HepG2 (cell line): ENCODE data around the gene NREP. TPM values are rescaled to one million over a fixed set of nuclear protein-coding genes. Genes with fewer than 3 reads are reported as not detected.

Experiments
- ATAC-seq: fragments of 200-7000 bp; cut with Tn5 transposase; 3 replicates; pipeline ENCODE4 v1.9.1; 2020; ENCODE audit warnings: mild to moderate bottlenecking, moderate library complexity
- BruUV-seq: library from RNA; stranded (reverse); fragments of 400-500 nt; replicated peaks from 2 replicates; lab custom pipeline; 2021; lab: Mats Ljungman, UMichigan
- CTCF ChIA-PET: fragments of 300-600 bp; formaldehyde crosslinking; extraction: SDS; loops from one replicate; lab custom pipeline; 2021; ENCODE audit warnings: low total read pairs, inconsistent platforms, low intra/inter-chr PET ratio; lab: Yijun Ruan, JAX
- POLR2A ChIA-PET: fragments of 350-600 bp; sonication (Branson Sonifier 250); formaldehyde crosslinking; loops from one replicate; lab custom pipeline; 2020; ENCODE audit warnings: antibody characterized with exemption, inconsistent platforms; lab: Yijun Ruan, JAX
- DNase-seq: peaks from one replicate; pipeline ENCODE4 v3.0.0-alpha.2; 2015; ENCODE audit warnings: low spot score
- FAIRE-seq: peaks from 3 replicates; lab custom pipeline; 2011; peaks lifted over from hg19 to GRCh38; lab: Jason Lieb, UNC
- H2AFZ ChIP-seq: one replicate; pipeline ENCODE4 v1.6.1; 2011; ENCODE audit warnings: low read length, inconsistent platforms
- H3K27ac ChIP-seq: fragments of 300-600 bp; 3 replicates; pipeline ENCODE4 v1.8.0; 2011; ENCODE audit warnings: mixed run types, mild to moderate bottlenecking, mixed read lengths, low read length, inconsistent platforms; ENCODE audit not compliant: insufficient read depth; ENCODE audit errors: extremely low read length
- H3K27me3 ChIP-seq, 2 experiments: fragments of 200-600 bp in 1 of 2; 2 replicates in 1 of 2; 3 replicates in 1 of 2; pipeline versions ENCODE4 v1.6.0 to v1.8.0; 2011; ENCODE audit warnings: low read length in 2 of 2, mild to moderate bottlenecking in 2 of 2, moderate library complexity in 2 of 2, inconsistent platforms in 1 of 2; ENCODE audit not compliant: insufficient read depth in 2 of 2, control insufficient read depth in 1 of 2
- H3K36me3 ChIP-seq, 2 experiments: fragments of 200-600 bp in 1 of 2; replicated peaks in 1 of 2; 2 replicates in 1 of 2; 3 replicates in 1 of 2; pipeline versions ENCODE4 v1.5.1 to v1.8.0; 2011; ENCODE audit warnings: low read length in 2 of 2, inconsistent platforms in 1 of 2; ENCODE audit not compliant: insufficient read depth in 2 of 2, control insufficient read depth in 1 of 2
- H3K4me1 ChIP-seq: 2 replicates; pipeline ENCODE4 v1.5.1; 2012; ENCODE audit warnings: low read length, inconsistent platforms; ENCODE audit not compliant: insufficient read depth
- H3K4me2 ChIP-seq: 2 replicates; pipeline ENCODE4 v1.6.0; 2011; ENCODE audit warnings: low read depth, low read length, inconsistent platforms
- H3K4me3 ChIP-seq, 3 experiments: fragments of 200-600 bp in 1 of 3; sonication (generic), shearing (Covaris generic) in 1 of 3; replicated peaks in 1 of 3; 2 replicates each; pipeline ENCODE4 v1.5.1; 2011 to 2016; ENCODE audit warnings: low read length in 3 of 3, inconsistent platforms in 2 of 3, low read depth in 2 of 3, mild to moderate bottlenecking in 2 of 3, control low read depth in 1 of 3, mixed read lengths in 1 of 3; ENCODE audit not compliant: insufficient read depth in 1 of 3
- H3K79me2 ChIP-seq: one replicate; pipeline ENCODE4 v1.6.1; 2011; ENCODE audit warnings: low read length, inconsistent platforms; ENCODE audit not compliant: insufficient read depth
- H3K9ac ChIP-seq: 2 replicates; pipeline ENCODE4 v1.6.0; 2011; ENCODE audit warnings: mild to moderate bottlenecking, low read depth, low read length, inconsistent platforms; ENCODE audit not compliant: insufficient read depth
- H3K9me3 ChIP-seq: 2 replicates; pipeline ENCODE4 v1.5.1; 2012; ENCODE audit warnings: mild to moderate bottlenecking, low read length
- H4K20me1 ChIP-seq: 2 replicates; pipeline ENCODE4 v1.6.0; 2011; ENCODE audit warnings: inconsistent platforms, mild to moderate bottlenecking, low read length, moderate library complexity; ENCODE audit not compliant: insufficient read depth
- CBX2 ChIP-seq, 2 experiments: fragments of 200-600 bp in 1 of 2; sonication (generic); formaldehyde crosslinking in 1 of 2; IDR thresholded peaks; 2 replicates each; pipeline versions ENCODE4 v1.7.0 to v1.8.1; 2018 to 2022; ENCODE audit warnings: low read depth in 2 of 2, low read length in 1 of 2, mild to moderate bottlenecking in 1 of 2, missing genetic modification reagents in 1 of 2
- ETV5 ChIP-seq: IDR thresholded peaks from 2 replicates; pipeline ENCODE4 v1.6.1; 2018; ENCODE audit warnings: missing biosample characterization, missing genetic modification reagents, inconsistent platforms, borderline replicate concordance
- NFIB ChIP-seq: sonication (generic); formaldehyde crosslinking; IDR thresholded peaks from 2 replicates; pipeline ENCODE4 v1.9.0; 2021; ENCODE audit warnings: missing genetic modification reagents, mild to moderate bottlenecking, borderline replicate concordance
- PRPF4 ChIP-seq: fragments of 200-400 bp; formaldehyde crosslinking; IDR thresholded peaks from 2 replicates; pipeline ENCODE4 v1.6.1; 2016; ENCODE audit warnings: low read length, low read depth; ENCODE audit not compliant: poor library complexity, severe bottlenecking
- SP140L ChIP-seq: sonication (generic); formaldehyde crosslinking; IDR thresholded peaks from 2 replicates; pipeline ENCODE4 v1.4.0; 2020; ENCODE audit warnings: missing genetic modification reagents, borderline replicate concordance
- ZNF543 ChIP-seq: sonication (generic); formaldehyde crosslinking; IDR thresholded peaks from 2 replicates; pipeline ENCODE4 v1.4.0; 2020; ENCODE audit warnings: mild to moderate bottlenecking, missing genetic modification reagents
- ZNF572 ChIP-seq: sonication (generic); formaldehyde crosslinking; IDR thresholded peaks from 2 replicates; pipeline ENCODE4 v1.5.1; 2020; ENCODE audit warnings: mild to moderate bottlenecking, missing genetic modification reagents
- WGBS: methylation state at CpG from one replicate; pipeline ENCODE4 v1.1.6; 2017; ENCODE audit warnings: low lambda C conversion rate; 5-methylcytosine and 5-hydroxymethylcytosine counted together
- in situ Hi-C: cut with HindIII; loops from 2 replicates; pipeline ENCODE4 v1.10.0; 2017; ENCODE audit warnings: low pct_unique_long_range_greater_than_20kb; ENCODE audit not compliant: extremely low pct_ligation_motif_present
- intact Hi-C: fragments of 100-400 bp; cut with micrococcal nuclease; formaldehyde crosslinking; loops from one replicate; pipeline ENCODE4 v1.10.0; 2022; ENCODE audit not compliant: unreplicated experiment
- polyA plus RNA-seq, 8 experiments: library from polyadenylated mRNA; depleted of rRNA in 3 of 8; stranded (reverse) in 7 of 8; unstranded in 1 of 8; fragments of >200 nt; fragmentation: Illumina TruSeq in 4 of 8; extraction: Trizol in 4 of 8; gene quantifications; 2 replicates each; pipeline versions ENCODE4 v1.2.1 to v1.2.3, GENCODE V29; 2011 to 2016; ENCODE audit warnings: low read depth in 4 of 8, missing spikeins in 1 of 8, mixed read lengths in 1 of 8; ENCODE audit not compliant: insufficient read depth in 1 of 8
- total RNA-seq, 5 experiments: library from RNA; depleted of rRNA; stranded (reverse); fragments of >200 nt; fragmentation: Illumina TruSeq; extraction: Trizol; gene quantifications; 2 replicates each; pipeline ENCODE4 v1.2.3, GENCODE V29; 2016; ENCODE audit warnings: low read depth in 1 of 5
- TF ChIP-seq, protein P1 (sequence below): sonication (generic); formaldehyde crosslinking; IDR thresholded peaks from 2 replicates; pipeline ENCODE4 v1.8.0; 2022; ENCODE audit warnings: low read depth, missing genetic modification reagents
- TF ChIP-seq, protein P2 (sequence below): sonication (generic); formaldehyde crosslinking; IDR thresholded peaks from 2 replicates; pipeline ENCODE4 v1.5.0; 2020; ENCODE audit warnings: mild to moderate bottlenecking, missing genetic modification reagents, moderate library complexity
- TF ChIP-seq, protein P3 (sequence below): sonication (generic); formaldehyde crosslinking; IDR thresholded peaks from 2 replicates; pipeline ENCODE4 v1.9.0; 2021; ENCODE audit warnings: mild to moderate bottlenecking, missing genetic modification reagents

Gene NREP
- total and polyA plus RNA-seq, 2 of the 13 experiments (the other 11 are each of a cell fraction or from before 2014, with no cell fraction given), result 40.5 to 102 TPM

DNA sequence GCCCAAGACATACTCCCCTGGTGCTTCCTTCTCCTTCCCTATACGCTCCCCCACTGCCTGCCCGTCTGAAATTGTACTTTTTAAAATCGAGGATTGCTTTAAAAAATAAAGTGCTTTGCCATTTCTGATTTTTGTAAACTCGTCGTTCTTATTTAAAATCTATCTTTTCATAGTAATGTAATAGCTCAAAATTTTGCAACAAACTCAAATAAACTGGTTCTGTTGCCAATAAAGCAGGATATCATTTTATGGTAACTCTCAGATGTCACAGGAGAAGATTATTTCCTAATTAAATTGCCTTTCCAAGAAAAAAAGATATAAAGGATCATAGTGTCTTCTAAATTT, 1.3 kb upstream of the NREP start (continued):
- TF ChIP-seq, protein P1, sequence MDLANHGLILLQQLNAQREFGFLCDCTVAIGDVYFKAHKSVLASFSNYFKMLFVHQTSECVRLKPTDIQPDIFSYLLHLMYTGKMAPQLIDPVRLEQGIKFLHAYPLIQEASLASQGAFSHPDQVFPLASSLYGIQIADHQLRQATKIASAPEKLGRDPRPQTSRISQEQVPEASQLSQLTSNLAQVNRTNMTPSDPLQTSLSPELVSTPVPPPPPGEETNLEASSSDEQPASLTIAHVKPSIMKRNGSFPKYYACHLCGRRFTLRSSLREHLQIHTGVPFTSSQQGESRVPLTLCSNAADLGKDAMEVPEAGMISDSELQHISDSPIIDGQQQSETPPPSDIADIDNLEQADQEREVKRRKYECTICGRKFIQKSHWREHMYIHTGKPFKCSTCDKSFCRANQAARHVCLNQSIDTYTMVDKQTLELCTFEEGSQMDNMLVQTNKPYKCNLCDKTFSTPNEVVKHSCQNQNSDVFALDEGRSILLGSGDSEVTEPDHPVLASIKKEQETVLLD (CRISPR knock-in tag), result no peak
- TF ChIP-seq ZNF543 (CRISPR knock-in tag) (0 out of 2 replicates have a peak, but pooled peaks have one; percentile 4), NFIB (CRISPR knock-in tag) (no peak), ZNF572 (CRISPR knock-in tag) (no peak), CBX2 (IDR thresholded peaks at IDR 0.05; ENCODE audit: low read depth, low read length) (peak; percentile 89), CBX2 (CRISPR knock-in tag; IDR thresholded peaks at IDR 0.05; ENCODE audit: low read depth) (no peak; the same call in 1 of the 2 replicates)
- TF ChIP-seq, all 625 proteins: peak for 5

DNA sequence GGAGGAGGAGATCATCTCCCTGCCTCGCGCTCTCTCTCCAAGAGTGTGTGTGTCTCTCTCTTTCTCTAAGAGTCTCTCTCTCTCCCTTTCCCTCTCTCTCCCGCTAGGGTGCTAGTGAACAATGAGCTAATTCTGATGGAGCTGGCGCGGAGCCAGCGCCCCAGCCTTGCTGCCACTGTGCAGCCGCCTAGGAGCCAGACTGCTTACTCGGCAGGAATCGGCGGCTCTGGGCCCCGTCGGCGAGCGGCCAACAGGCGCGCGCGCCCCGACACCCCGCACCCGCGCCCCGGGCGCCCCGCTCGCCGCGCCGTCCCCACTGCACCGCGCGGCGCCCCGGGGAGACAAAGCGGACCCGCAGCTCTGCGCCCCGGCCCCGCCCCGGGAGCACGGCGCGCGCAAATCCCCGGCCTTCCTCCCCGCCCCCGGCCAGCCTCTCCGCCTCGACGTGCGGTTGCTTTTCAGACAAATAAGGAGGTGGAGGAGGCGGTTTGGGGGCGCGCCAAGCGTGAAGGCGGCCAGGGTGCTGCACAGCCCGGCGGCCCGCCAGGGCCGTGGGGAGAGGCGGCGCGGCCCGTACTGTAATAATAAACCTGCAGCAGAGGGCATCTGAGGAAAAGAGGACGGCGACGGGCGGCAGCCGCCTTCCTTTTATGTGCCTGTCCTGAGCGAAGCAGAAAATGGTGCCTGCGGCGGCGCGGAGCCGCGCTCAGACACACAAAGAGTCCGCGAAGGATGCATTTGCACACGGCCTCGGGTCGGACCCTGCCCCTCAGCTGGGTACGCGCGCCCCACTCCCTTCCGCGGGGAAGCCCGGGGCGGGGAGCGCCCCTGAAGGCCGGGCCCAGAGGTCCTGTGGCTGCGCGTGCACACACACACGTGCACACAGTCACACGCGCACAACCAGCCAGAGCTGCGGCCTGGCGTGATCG, 625 bp upstream of the NREP start:
- peak; percentile 90 for DNase-seq
- H3K36me3 ChIP-seq, result no peaks in the 10 kb centered on the region
- in situ Hi-C loops, result no loop called here
- H3K27me3 ChIP-seq, result peaks cover 0 to 11% of the 10 kb centered on the region in 2 experiments; a peak in 1 of 5 replicates
- no peaks in the 10 kb centered on the region for H3K9me3 ChIP-seq
- CTCF ChIA-PET, result no interaction called here
- ATAC-seq, result peak; percentile 80
- WGBS, result 1% methylated on average over 49 of the region's 98 CpGs
- no peaks in the 10 kb centered on the region for H4K20me1 ChIP-seq
- FAIRE-seq, result peak; percentile 46
- intact Hi-C loops, result loop anchor here (1.0 to 5.0 kb wide), 5 partner anchors 15 to 390 kb away; partner anchors contain the start of gene STARD4
- peak overlapping the region; percentile 85 for H3K4me2 ChIP-seq
- H2AFZ ChIP-seq, result no peak overlapping the region
- peak overlapping the region; percentile 69 to 83 (median 72) for H3K4me3 ChIP-seq
- peaks cover 44% of the 10 kb centered on the region for H3K4me1 ChIP-seq
- peak overlapping the region; percentile 85 for H3K9ac ChIP-seq
- peaks cover 15% of the 10 kb centered on the region for H3K79me2 ChIP-seq
- peak overlapping the region; percentile 96 for H3K27ac ChIP-seq
- POLR2A ChIA-PET, result interaction anchor here (0.6 to 5.7 kb wide), 14 partner anchors 9 to 665 kb away, joined by 3 to 85 read pairs (median 4); partner anchors contain the start of gene WDR36
- BruUV-seq, result TSS peak; percentile 96
- TF ChIP-seq, protein P2, sequence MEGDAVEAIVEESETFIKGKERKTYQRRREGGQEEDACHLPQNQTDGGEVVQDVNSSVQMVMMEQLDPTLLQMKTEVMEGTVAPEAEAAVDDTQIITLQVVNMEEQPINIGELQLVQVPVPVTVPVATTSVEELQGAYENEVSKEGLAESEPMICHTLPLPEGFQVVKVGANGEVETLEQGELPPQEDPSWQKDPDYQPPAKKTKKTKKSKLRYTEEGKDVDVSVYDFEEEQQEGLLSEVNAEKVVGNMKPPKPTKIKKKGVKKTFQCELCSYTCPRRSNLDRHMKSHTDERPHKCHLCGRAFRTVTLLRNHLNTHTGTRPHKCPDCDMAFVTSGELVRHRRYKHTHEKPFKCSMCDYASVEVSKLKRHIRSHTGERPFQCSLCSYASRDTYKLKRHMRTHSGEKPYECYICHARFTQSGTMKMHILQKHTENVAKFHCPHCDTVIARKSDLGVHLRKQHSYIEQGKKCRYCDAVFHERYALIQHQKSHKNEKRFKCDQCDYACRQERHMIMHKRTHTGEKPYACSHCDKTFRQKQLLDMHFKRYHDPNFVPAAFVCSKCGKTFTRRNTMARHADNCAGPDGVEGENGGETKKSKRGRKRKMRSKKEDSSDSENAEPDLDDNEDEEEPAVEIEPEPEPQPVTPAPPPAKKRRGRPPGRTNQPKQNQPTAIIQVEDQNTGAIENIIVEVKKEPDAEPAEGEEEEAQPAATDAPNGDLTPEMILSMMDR (CRISPR knock-in tag), result peak; percentile 19; the same call in 1 of the 2 replicates
- TF ChIP-seq SP140L (CRISPR knock-in tag) (no peak), ETV5 (peak; percentile 47; the same call in 1 of the 2 replicates), PRPF4 (no peak)
- TF ChIP-seq, protein P3, sequence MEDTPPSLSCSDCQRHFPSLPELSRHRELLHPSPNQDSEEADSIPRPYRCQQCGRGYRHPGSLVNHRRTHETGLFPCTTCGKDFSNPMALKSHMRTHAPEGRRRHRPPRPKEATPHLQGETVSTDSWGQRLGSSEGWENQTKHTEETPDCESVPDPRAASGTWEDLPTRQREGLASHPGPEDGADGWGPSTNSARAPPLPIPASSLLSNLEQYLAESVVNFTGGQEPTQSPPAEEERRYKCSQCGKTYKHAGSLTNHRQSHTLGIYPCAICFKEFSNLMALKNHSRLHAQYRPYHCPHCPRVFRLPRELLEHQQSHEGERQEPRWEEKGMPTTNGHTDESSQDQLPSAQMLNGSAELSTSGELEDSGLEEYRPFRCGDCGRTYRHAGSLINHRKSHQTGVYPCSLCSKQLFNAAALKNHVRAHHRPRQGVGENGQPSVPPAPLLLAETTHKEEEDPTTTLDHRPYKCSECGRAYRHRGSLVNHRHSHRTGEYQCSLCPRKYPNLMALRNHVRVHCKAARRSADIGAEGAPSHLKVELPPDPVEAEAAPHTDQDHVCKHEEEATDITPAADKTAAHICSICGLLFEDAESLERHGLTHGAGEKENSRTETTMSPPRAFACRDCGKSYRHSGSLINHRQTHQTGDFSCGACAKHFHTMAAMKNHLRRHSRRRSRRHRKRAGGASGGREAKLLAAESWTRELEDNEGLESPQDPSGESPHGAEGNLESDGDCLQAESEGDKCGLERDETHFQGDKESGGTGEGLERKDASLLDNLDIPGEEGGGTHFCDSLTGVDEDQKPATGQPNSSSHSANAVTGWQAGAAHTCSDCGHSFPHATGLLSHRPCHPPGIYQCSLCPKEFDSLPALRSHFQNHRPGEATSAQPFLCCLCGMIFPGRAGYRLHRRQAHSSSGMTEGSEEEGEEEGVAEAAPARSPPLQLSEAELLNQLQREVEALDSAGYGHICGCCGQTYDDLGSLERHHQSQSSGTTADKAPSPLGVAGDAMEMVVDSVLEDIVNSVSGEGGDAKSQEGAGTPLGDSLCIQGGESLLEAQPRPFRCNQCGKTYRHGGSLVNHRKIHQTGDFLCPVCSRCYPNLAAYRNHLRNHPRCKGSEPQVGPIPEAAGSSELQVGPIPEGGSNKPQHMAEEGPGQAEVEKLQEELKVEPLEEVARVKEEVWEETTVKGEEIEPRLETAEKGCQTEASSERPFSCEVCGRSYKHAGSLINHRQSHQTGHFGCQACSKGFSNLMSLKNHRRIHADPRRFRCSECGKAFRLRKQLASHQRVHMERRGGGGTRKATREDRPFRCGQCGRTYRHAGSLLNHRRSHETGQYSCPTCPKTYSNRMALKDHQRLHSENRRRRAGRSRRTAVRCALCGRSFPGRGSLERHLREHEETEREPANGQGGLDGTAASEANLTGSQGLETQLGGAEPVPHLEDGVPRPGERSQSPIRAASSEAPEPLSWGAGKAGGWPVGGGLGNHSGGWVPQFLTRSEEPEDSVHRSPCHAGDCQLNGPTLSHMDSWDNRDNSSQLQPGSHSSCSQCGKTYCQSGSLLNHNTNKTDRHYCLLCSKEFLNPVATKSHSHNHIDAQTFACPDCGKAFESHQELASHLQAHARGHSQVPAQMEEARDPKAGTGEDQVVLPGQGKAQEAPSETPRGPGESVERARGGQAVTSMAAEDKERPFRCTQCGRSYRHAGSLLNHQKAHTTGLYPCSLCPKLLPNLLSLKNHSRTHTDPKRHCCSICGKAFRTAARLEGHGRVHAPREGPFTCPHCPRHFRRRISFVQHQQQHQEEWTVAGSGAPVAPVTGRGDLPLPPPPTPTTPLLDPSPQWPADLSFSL (CRISPR knock-in tag), result peak; percentile 71; the same call in 1 of the 2 replicates
